H9 (cell line): ENCODE measurements around the gene OR7C1. TPM values are rescaled to one million over a fixed set of nuclear protein-coding genes. Genes with fewer than 3 reads are reported as not detected.
"Not testable (repeated sequence)": the region's sequence is repeated elsewhere in the genome, so short reads cannot be mapped to it uniquely, and the experiment has no call there.

Experiments
- DNase-seq: peaks from one replicate; pipeline ENCODE4 v3.0.0-alpha.2; 2017
- H2AFZ ChIP-seq: one replicate; pipeline ENCODE4 v1.6.1; 2013; ENCODE audit warnings: mild to moderate bottlenecking, low read length, control low read depth, moderate library complexity
- H2AK5ac ChIP-seq: 2 replicates; pipeline ENCODE4 v1.6.1; 2013; ENCODE audit warnings: low read length, control low read depth, mixed read lengths; ENCODE audit not compliant: insufficient read length
- H2BK120ac ChIP-seq: one replicate; pipeline ENCODE4 v1.6.1; 2013; ENCODE audit warnings: low read depth, mild to moderate bottlenecking, low read length, control low read depth, inconsistent platforms; ENCODE audit not compliant: poor library complexity, severe bottlenecking
- H2BK12ac ChIP-seq: 2 replicates; pipeline ENCODE4 v1.6.1; 2013; ENCODE audit warnings: low read length, control low read depth, mixed read lengths, low read depth; ENCODE audit not compliant: insufficient read length
- H2BK15ac ChIP-seq: 2 replicates; pipeline ENCODE4 v1.6.1; 2013; ENCODE audit warnings: low read depth, low read length, control low read depth
- H2BK20ac ChIP-seq: one replicate; pipeline ENCODE4 v1.6.1; 2013; ENCODE audit warnings: low read depth, mild to moderate bottlenecking, low read length, control low read depth, inconsistent platforms; ENCODE audit not compliant: poor library complexity, severe bottlenecking
- H2BK5ac ChIP-seq: 2 replicates; pipeline ENCODE4 v1.6.1; 2013; ENCODE audit warnings: low read length, control low read depth, mixed read lengths; ENCODE audit not compliant: insufficient read length
- H3K14ac ChIP-seq: 2 replicates; pipeline ENCODE4 v1.6.1; 2013; ENCODE audit warnings: low read length, control low read depth; ENCODE audit not compliant: insufficient read depth
- H3K18ac ChIP-seq: 2 replicates; pipeline ENCODE4 v1.6.1; 2013; ENCODE audit warnings: low read depth, mild to moderate bottlenecking, mixed read lengths, low read length, control low read depth; ENCODE audit not compliant: insufficient read length
- H3K23ac ChIP-seq: 2 replicates; pipeline ENCODE4 v1.6.1; 2013; ENCODE audit warnings: low read length, control low read depth, mixed read lengths, low read depth; ENCODE audit not compliant: insufficient read length
- H3K23me2 ChIP-seq: 2 replicates; pipeline ENCODE4 v1.6.1; 2013; ENCODE audit warnings: low read depth, mild to moderate bottlenecking, mixed read lengths, low read length, control low read depth; ENCODE audit not compliant: insufficient read length, poor library complexity, severe bottlenecking
- H3K27ac ChIP-seq: 2 replicates; pipeline ENCODE4 v1.5.1; 2013; ENCODE audit warnings: low read length, control low read depth, mixed read lengths, low read depth; ENCODE audit not compliant: insufficient read length
- H3K27me3 ChIP-seq: 2 replicates; pipeline ENCODE4 v1.6.1; 2013; ENCODE audit warnings: low read length, control low read depth, inconsistent platforms; ENCODE audit not compliant: insufficient read depth
- H3K4ac ChIP-seq: 2 replicates; pipeline ENCODE4 v1.6.1; 2013; ENCODE audit warnings: low read depth, mild to moderate bottlenecking, control low read depth, inconsistent platforms, low read length, moderate library complexity
- H3K4me1 ChIP-seq: 2 replicates; pipeline ENCODE4 v1.6.1; 2013; ENCODE audit warnings: low read length, control low read depth, inconsistent platforms; ENCODE audit not compliant: insufficient read depth
- H3K4me2 ChIP-seq: 2 replicates; pipeline ENCODE4 v1.6.1; 2013; ENCODE audit warnings: low read length, control low read depth, mixed read lengths; ENCODE audit not compliant: insufficient read length, insufficient read depth
- H3K56ac ChIP-seq: 2 replicates; pipeline ENCODE4 v1.6.1; 2013; ENCODE audit warnings: low read depth, mild to moderate bottlenecking, mixed read lengths, low read length, control low read depth; ENCODE audit not compliant: insufficient read length
- H3K79me1 ChIP-seq: 2 replicates; pipeline ENCODE4 v1.6.1; 2013; ENCODE audit warnings: low read depth, mild to moderate bottlenecking, moderate library complexity, low read length, control low read depth, inconsistent platforms; ENCODE audit not compliant: insufficient read depth, poor library complexity, severe bottlenecking
- H3K79me2 ChIP-seq: 2 replicates; pipeline ENCODE4 v1.6.1; 2013; ENCODE audit warnings: low read length, control low read depth, inconsistent platforms; ENCODE audit not compliant: insufficient read depth
- H3K9ac ChIP-seq: 2 replicates; pipeline ENCODE4 v1.6.1; 2013; ENCODE audit warnings: low read length, control low read depth, mixed read lengths; ENCODE audit not compliant: insufficient read length; ENCODE audit errors: extremely low read depth
- H3K9me3 ChIP-seq: one replicate; pipeline ENCODE4 v1.6.1; 2013; ENCODE audit warnings: low read depth, low read length, inconsistent platforms; ENCODE audit not compliant: control insufficient read depth
- H3T11ph ChIP-seq: one replicate; pipeline ENCODE4 v1.6.1; 2013; ENCODE audit warnings: mild to moderate bottlenecking, low read length, control low read depth, inconsistent platforms
- H4K20me1 ChIP-seq: one replicate; pipeline ENCODE4 v1.6.1; 2013; ENCODE audit not compliant: control insufficient read depth, insufficient read length, insufficient read depth
- H4K5ac ChIP-seq: 2 replicates; pipeline ENCODE4 v1.6.1; 2013; ENCODE audit warnings: low read depth, mild to moderate bottlenecking, mixed read lengths, low read length, control low read depth; ENCODE audit not compliant: insufficient read length
- H4K8ac ChIP-seq: replicated peaks from 2 replicates; pipeline ENCODE4 v1.6.1; 2013; ENCODE audit warnings: low read length, control low read depth, mixed read lengths, low read depth; ENCODE audit not compliant: insufficient read length
- H4K91ac ChIP-seq: 2 replicates; pipeline ENCODE4 v1.6.1; 2013; ENCODE audit warnings: low read depth, mild to moderate bottlenecking, moderate library complexity, mixed read lengths, low read length, control low read depth; ENCODE audit not compliant: insufficient read length
- H3K27ac Mint-ChIP-seq, 3 experiments: 2 replicates in 2 of 3; 3 replicates in 1 of 3; pipeline ENCODE4 v1.8.0; 2020 to 2021; ENCODE audit warnings: mixed read lengths in 3 of 3, mild to moderate bottlenecking in 1 of 3, moderate library complexity in 1 of 3
- H3K27me3 Mint-ChIP-seq: 2 replicates; pipeline ENCODE4 v1.8.0; 2021; ENCODE audit warnings: low read depth, mild to moderate bottlenecking, moderate library complexity, mixed read lengths
- H3K36me3 Mint-ChIP-seq, 3 experiments: 2 replicates in 2 of 3; 3 replicates in 1 of 3; pipeline ENCODE4 v1.8.0; 2020 to 2021; ENCODE audit warnings: low read depth in 3 of 3, mixed read lengths in 3 of 3; ENCODE audit not compliant: insufficient read depth in 1 of 3
- H3K4me1 Mint-ChIP-seq, 2 experiments: 2 replicates each; pipeline ENCODE4 v1.8.0; 2020; ENCODE audit warnings: mixed read lengths in 2 of 2
- H3K4me3 Mint-ChIP-seq, 2 experiments: 2 replicates in 1 of 2; 3 replicates in 1 of 2; pipeline ENCODE4 v1.8.0; 2020 to 2021; ENCODE audit warnings: mild to moderate bottlenecking in 2 of 2, mixed read lengths in 2 of 2, moderate library complexity in 1 of 2
- H3K9me3 Mint-ChIP-seq, 2 experiments: 2 replicates in 1 of 2; 3 replicates in 1 of 2; pipeline ENCODE4 v1.8.0; 2020; ENCODE audit warnings: mild to moderate bottlenecking in 2 of 2, mixed read lengths in 2 of 2, moderate library complexity in 1 of 2
- WGBS: extraction: QIAGEN DNeasy Blood & Tissue Kit; methylation state at CpG from one replicate; pipeline ENCODE4 v1.1.7; 2013; ENCODE audit warnings: missing lambda C conversion rate, low lambda C conversion rate, mixed read lengths; ENCODE audit not compliant: insufficient read length; ENCODE audit errors: extremely low coverage; 5-methylcytosine and 5-hydroxymethylcytosine counted together
- total RNA-seq: library from RNA; stranded (reverse); gene quantifications from 2 replicates; pipeline ENCODE4 v1.2.1, GENCODE V29; 2021
- TF ChIP-seq, protein P1 (sequence below): fragments of 200-600 bp; sonication (generic); conservative IDR thresholded peaks from 3 replicates; pipeline ENCODE4 v1.8.0; 2021; ENCODE audit warnings: antibody characterized with exemption, mild to moderate bottlenecking

The OR7C1 gene
- total RNA-seq, 1 experiment from 2014 or later = not detected

DNA sequence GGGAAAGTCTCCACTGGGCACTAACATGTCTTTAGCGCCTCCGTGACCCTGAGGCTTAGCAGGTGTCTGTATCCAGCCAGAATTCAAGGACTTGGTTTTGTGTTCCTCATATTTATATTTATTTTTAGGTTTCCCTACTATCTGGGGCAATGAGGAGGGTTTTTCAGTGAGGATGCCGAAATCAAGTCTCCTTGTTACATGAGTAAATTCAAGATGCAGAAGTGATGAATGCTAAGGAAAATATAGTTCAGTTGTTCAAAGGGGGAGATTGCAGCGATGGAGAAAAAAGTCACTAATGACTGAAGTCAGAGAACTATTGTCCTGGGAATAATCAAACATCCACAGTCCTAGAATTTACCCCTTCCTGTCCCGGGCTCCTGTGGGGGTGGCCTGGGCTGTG is 55.8 kb downstream of the OR7C1 start:
- no peak overlapping the region for H3K4me3 Mint-ChIP-seq
- Histone ChIP-seq H3K27ac (no peak overlapping the region), H2AFZ (no peak overlapping the region), H3K79me1 (no peaks in the 10 kb centered on the region), H3K23ac (no peak overlapping the region), H2BK12ac (no peak overlapping the region), H3T11ph (no peak overlapping the region), H3K27me3 (no peaks in the 10 kb centered on the region), H3K18ac (no peak overlapping the region), H2BK5ac (no peak overlapping the region), H4K5ac (no peak overlapping the region), H3K4me1 (no peaks in the 10 kb centered on the region; the same call in 1 of the 2 replicates), H2BK15ac (no peak overlapping the region), H3K9ac (no peak overlapping the region), H4K8ac (no peak overlapping the region), H3K23me2 (peaks cover 12% of the 10 kb centered on the region), H3K4ac (no peak overlapping the region), H2AK5ac (no peak overlapping the region), H4K20me1 (no peaks in the 10 kb centered on the region), H2BK120ac (no peak overlapping the region), H3K14ac (no peak overlapping the region), H3K4me2 (no peak overlapping the region), H4K91ac (no peak overlapping the region), H2BK20ac (no peak overlapping the region), H3K79me2 (no peaks in the 10 kb centered on the region), H3K9me3 (no peaks in the 10 kb centered on the region), H3K56ac (no peak overlapping the region)
- H3K9me3 Mint-ChIP-seq = peaks cover 5 to 64% of the 10 kb centered on the region in 2 experiments; a peak in 4 of 5 replicates
- no peak overlapping the region; a peak in 1 of 7 replicates for H3K27ac Mint-ChIP-seq
- peaks cover 22% of the 10 kb centered on the region for H3K27me3 Mint-ChIP-seq
- H3K36me3 Mint-ChIP-seq = no peaks in the 10 kb centered on the region
- DNase-seq = peak; percentile 4
- no CpG with 5 or more reads among the region's 5 CpGs for WGBS
- TF ChIP-seq, protein P1, sequence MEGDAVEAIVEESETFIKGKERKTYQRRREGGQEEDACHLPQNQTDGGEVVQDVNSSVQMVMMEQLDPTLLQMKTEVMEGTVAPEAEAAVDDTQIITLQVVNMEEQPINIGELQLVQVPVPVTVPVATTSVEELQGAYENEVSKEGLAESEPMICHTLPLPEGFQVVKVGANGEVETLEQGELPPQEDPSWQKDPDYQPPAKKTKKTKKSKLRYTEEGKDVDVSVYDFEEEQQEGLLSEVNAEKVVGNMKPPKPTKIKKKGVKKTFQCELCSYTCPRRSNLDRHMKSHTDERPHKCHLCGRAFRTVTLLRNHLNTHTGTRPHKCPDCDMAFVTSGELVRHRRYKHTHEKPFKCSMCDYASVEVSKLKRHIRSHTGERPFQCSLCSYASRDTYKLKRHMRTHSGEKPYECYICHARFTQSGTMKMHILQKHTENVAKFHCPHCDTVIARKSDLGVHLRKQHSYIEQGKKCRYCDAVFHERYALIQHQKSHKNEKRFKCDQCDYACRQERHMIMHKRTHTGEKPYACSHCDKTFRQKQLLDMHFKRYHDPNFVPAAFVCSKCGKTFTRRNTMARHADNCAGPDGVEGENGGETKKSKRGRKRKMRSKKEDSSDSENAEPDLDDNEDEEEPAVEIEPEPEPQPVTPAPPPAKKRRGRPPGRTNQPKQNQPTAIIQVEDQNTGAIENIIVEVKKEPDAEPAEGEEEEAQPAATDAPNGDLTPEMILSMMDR = no peak
- H3K4me1 Mint-ChIP-seq = peaks cover 6 to 7% of the 10 kb centered on the region in 2 experiments; a peak in 3 of 4 replicates

DNA sequence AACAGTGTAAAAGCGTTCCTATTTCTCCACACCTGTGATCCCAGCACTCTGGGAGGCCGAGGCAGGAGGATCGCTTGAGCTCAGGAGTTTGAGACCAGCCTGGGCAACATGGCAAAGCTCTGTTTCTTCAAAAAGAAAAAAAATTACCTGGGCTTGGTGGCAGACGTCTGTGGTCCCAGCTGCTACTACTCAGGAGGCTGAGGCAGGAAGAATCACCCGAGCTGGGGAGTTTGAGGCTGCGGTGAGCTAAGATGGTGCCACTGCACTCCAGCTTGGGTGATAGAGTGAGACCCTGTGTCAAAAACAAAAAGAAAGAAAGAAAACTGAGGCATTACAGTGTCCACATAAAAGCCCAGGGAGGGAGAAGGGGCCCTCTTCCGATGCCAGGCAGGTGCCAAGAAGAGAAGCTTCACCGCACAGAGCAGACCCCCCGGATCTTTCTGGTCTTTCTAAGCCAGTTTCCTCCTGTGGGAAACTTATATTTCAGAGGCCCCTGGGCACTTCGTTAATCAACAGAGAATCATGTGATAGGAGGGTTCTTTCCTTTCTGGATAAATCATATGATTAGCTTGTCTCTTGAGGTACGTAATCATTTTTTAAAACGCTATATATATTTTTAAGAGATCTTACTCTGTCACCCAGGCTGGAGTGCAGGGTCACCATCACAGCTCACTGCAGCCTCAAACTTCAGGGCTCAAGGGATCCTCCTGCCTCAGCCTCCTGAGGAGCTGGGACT is 56.7 kb downstream of the OR7C1 start, which contains the start of gene ADGRE2:
Gene ADGRE2, minus strand, starts transcription at position 451 of the 736 bp plus-strand sequence. CDS start 1,804 bp downstream, outside the sequence.
- H3K9ac ChIP-seq, H2BK15ac ChIP-seq, H4K91ac ChIP-seq, H4K5ac ChIP-seq, H2BK12ac ChIP-seq, H3K27me3 ChIP-seq, H4K8ac ChIP-seq, H3K36me3 Mint-ChIP-seq, H2AK5ac ChIP-seq, H3K18ac ChIP-seq, H3T11ph ChIP-seq, H3K9me3 ChIP-seq, H2AFZ ChIP-seq, H3K4me1 Mint-ChIP-seq, H3K4me1 ChIP-seq, H2BK120ac ChIP-seq, H3K79me2 ChIP-seq, H3K27ac Mint-ChIP-seq, H3K27ac ChIP-seq, H3K4me2 ChIP-seq, H3K79me1 ChIP-seq, H4K20me1 ChIP-seq, H3K14ac ChIP-seq, H2BK20ac ChIP-seq, H3K4ac ChIP-seq, H3K56ac ChIP-seq, H3K23ac ChIP-seq, H2BK5ac ChIP-seq: not testable (repeated sequence)
- peak; percentile 10 for DNase-seq
- H3K4me3 Mint-ChIP-seq = peak within 1 kb of the TSS in 1 of 2 experiments; percentile 58; a peak in 2 of 5 replicates
- H3K23me2 ChIP-seq = peaks cover 12% of the 10 kb centered on the region
- peaks cover 5 to 67% of the 10 kb centered on the region in 2 experiments; a peak in 4 of 5 replicates for H3K9me3 Mint-ChIP-seq
- WGBS = no CpG with 5 or more reads among the region's 12 CpGs
- peaks cover 22% of the 10 kb centered on the region for H3K27me3 Mint-ChIP-seq
